GM21619 (cell line): Measurements from ENCODE around the gene CFL1.

Experiments
- ATAC-seq: cut with Tn5 transposase; IDR thresholded peaks from one replicate; pipeline ENCODE4 v1.9.1; 2021; ENCODE audit not compliant: unreplicated experiment

The CFL1 gene

GRCh38 chr11:65870706-65871681 is 13.0 kb upstream of the CFL1 start:
- no peak for ATAC-seq

- ATAC-seq: no peak
These were observed 12.3 kb upstream of the CFL1 start for GRCh38 chr11:65870307-65870658.

GRCh38 chr11:65869643-65870306 is 11.8 kb upstream of the CFL1 start:
- no peak for ATAC-seq

GRCh38 chr11:65868907-65869306 is 10.9 kb upstream of the CFL1 start:
- no peak for ATAC-seq

GRCh38 chr11:65868076-65868667 is 10.2 kb upstream of the CFL1 start:
- ATAC-seq: no peak

- no peak for ATAC-seq
These were observed 9.5 kb upstream of the CFL1 start for GRCh38 chr11:65867284-65868071.

- ATAC-seq: no peak
These were observed 8.7 kb upstream of the CFL1 start for GRCh38 chr11:65866509-65867283.

- no peak for ATAC-seq
These were observed 7.7 kb upstream of the CFL1 start for GRCh38 chr11:65865550-65866172.

GRCh38 chr11:65864706-65865471 is 6.9 kb upstream of the CFL1 start:
- no peak for ATAC-seq

GRCh38 chr11:65863889-65864705 is 6.1 kb upstream of the CFL1 start:
- ATAC-seq: no peak

GRCh38 chr11:65862941-65863888 is 5.2 kb upstream of the CFL1 start:
- ATAC-seq: no peak

- no peak for ATAC-seq
These were observed 4.3 kb upstream of the CFL1 start for GRCh38 chr11:65862191-65862735.

GRCh38 chr11:65861533-65862183 is 3.7 kb upstream of the CFL1 start:
- ATAC-seq: no peak

- ATAC-seq: no peak
These were observed 3.2 kb upstream of the CFL1 start for GRCh38 chr11:65861165-65861505.

- no peak for ATAC-seq
These were observed 2.5 kb upstream of the CFL1 start, which contains the start of gene MUS81 for GRCh38 chr11:65860278-65861164. TSS of gene MUS81 (plus strand) at chr11:65860433. CDS start at chr11:65860754, 321 bp downstream.
